ENCODE measurements around the gene ZFHX2.
"Not testable (repeated sequence)": the region's sequence is repeated elsewhere in the genome, so short reads cannot be mapped to it uniquely, and the experiment has no call there.

Gene ZFHX2

GRCh38 chr14:23551266-23552028, at the start of gene ZFHX2:
ZFHX2 (minus strand) TSS chr14:23551765; CDS start chr14:23535325, 16,440 bp downstream.
- peak; percentile 86 for DNase-seq

- DNase-seq, result no peak
These were observed 49.2 kb upstream of the ZFHX2 start for GRCh38 chr14:23600806-23601205.

DNA sequence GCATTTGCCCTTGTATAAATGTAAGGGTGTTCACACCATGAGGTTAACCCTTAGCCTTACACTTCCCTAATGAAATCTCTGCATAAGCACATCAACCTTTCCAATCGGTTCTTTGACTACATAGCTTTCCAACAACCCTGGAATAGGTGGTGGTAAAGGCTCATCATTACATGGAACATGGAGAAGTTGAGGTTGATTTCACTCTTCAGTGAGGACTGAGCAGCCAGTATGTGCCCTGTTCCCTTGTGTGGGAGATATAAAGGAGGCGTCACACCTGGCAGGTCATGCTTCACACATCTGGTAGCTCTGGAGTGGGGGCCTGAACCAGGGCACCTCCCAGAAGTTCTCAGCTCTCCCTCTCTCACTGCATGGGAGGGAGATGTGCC, 48.8 kb upstream of the ZFHX2 start:
- DNase-seq, result no peak

- DNase-seq, result not testable (repeated sequence)
These were observed 42.6 kb upstream of the ZFHX2 start for GRCh38 chr14:23594191-23594590.

DNA sequence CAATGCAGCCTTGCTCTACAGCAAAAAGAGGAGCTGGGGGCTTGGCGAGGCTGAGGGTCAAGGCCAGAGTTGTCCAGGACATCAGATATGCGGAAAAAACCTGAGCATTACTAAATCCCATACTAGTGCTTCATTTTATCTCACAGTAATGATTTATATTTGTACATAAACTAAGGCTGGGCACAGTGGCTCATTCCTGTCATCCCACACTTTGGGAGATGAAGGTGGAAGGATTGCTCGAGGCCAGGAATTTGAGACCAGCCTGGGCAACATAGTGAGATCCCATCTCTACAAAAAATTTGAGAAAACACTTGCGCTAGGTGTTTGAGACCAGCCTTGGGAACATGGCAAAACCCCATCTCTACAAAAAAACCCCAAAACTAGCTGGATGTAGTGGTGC, 38.6 kb upstream of the ZFHX2 start:
- no peak for DNase-seq

GRCh38 chr14:23589606-23590005, 38.0 kb upstream of the ZFHX2 start:
- no peak for DNase-seq

GRCh38 chr14:23588884-23589598, 37.5 kb upstream of the ZFHX2 start:
- peak; percentile 82 for DNase-seq

DNA sequence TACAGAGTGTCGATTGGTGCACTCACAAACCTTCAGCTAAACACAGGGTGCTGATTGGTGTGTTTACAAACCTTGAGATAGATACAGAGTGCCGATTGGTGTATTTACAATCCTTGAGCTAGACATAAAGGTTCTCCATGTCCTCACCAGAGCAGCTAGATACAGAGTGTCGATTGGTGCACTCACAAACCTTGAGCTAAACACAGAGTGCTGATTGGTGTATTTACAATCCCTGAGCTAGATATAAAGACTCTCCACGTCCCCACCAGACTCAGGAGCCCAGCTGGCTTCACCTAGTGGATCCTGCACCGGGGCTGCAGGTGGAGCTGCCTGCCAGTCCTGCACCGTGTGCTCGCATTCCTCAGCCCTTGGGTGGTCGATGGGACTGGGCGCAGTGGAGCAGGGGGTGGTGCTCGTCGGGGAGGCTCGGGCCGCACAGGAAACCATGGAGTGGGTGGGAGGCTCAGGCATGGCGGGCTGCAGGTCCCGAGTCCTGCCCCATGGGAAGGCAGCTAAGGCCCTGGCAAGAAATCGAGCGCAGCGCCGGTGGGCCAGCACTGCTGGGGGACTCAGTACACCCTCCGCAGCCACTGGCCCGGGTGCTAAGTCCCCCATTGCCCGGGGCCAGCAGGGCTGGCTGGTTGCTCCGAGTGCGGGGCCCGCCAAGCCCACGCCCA, 33.1 kb upstream of the ZFHX2 start:
- DNase-seq, result not testable (repeated sequence)

GRCh38 chr14:23583761-23584526, 32.4 kb upstream of the ZFHX2 start:
- not testable (repeated sequence) for DNase-seq

GRCh38 chr14:23582906-23583760, 31.6 kb upstream of the ZFHX2 start:
- DNase-seq, result no peak

- no peak for DNase-seq
These were observed 29.4 kb upstream of the ZFHX2 start for GRCh38 chr14:23580948-23581281.

- DNase-seq, result no peak
These were observed 28.8 kb upstream of the ZFHX2 start for GRCh38 chr14:23580152-23580926.

- DNase-seq, result no peak
These were observed 28.2 kb upstream of the ZFHX2 start for GRCh38 chr14:23579739-23580138.

GRCh38 chr14:23579311-23579630, 27.7 kb upstream of the ZFHX2 start:
- no peak for DNase-seq

DNA sequence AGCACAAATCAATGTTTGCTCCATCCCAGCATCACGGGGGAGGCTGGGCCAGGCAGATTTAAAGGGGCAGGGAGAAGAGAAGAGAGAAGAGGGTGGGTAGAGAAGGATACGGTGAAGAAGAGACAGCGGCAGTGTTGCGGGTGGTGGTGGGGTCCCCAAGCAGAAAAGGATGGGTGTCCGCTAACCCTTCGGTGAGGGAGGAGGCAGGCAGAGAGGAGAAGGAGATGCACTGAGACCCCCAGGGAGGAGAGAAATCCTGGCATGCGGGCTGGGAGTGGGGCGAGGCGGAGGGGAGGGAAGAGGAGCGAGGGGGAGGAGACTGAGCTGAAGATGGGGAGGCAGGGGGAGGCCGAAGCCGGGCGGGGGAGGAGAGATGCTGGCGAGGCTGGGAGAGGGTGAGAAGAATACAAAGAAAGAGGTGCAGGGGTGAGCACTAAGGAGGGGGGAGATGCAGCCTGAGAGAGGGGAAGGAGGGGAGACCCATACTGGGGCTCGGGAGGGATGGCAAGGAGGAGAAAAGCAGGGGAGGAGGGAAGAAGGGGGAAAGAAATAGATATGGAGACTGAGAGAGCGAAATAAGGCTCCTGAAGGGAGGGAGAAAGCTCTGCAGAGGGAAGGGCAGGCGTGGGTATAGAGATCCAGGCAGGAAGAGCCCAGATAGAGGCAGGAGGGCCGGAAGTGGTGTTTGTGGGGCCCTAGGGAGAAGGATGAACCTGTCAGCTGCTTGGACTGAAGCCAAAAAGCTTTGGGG, 27.2 kb upstream of the ZFHX2 start, which contains the start of gene JPH4:
Gene JPH4, minus strand, starts transcription at position 231 of the 751 bp plus-strand sequence. CDS start 1,337 bp downstream, outside the sequence.
- peak; percentile 10 for DNase-seq

DNA sequence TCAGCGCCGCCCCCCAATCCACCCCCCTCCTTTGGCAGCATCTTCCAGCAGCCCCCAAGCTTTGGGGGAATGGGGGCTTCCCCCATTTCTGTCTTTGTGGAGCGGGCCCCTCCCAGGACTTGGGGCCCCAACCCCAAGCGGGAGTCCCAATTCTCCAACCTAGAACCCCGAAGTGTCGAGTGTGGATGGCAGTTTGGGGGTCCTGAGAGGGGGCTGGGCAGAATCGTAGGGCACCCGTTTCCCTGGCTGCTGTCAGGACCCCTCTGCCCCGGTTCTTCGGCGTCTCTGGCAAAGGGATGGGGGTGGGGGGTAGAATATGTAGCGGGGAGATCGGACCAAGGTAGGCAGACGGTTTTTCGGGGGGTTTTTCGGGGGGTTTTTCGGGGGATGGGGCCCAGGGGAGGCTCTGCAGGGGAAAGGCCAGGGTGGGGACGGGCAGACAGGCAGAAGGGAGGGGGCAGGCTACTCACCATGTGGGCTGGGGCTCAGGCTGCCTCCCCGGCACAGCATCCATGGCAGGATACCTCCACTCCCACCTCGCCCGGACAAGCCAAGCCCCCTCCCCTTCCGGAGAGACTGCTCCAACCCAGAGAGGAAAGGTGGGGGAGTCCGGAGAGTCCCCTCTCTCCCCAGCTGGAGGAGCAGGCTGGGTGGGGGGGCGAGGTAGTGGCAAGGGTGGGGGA, 26.3 kb upstream of the ZFHX2 start:
- DNase-seq, result no peak

DNA sequence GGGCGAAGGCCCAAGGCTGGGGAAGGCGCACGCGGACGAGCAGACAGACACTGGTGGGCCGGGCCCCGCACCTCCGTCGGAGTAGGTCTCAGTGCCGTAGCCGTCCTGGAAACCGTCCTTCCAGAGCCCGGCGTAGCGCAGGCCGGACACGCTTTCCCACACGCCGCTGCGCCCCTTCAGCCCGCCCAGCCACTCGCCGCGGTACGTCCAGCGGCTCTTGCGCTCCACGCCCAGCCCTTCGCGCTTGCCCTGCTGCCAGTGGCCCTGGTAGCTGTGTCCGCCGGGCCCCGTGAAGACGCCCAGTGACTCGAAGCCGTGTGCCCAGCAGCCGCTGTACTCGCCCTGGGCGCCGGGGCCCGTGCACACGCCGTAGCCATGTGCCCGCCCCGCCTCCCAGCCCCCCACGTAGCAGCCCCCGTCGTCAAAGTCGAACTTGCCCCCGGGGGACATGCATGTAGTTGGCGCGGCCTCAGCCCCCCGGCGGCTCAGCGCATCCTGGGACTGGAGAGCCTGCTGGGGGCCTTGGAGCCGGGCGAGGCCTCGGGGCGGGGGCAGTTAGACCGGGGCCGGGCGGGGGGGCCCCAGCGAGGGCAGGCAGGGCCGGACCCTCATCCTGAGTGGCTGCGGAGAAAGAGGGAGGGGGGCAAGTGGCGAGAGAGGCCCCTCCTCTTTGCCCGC, 25.6 kb upstream of the ZFHX2 start:
- no peak for DNase-seq

- no peak for DNase-seq
These were observed 21.9 kb upstream of the ZFHX2 start for GRCh38 chr14:23573384-23574015.

DNA sequence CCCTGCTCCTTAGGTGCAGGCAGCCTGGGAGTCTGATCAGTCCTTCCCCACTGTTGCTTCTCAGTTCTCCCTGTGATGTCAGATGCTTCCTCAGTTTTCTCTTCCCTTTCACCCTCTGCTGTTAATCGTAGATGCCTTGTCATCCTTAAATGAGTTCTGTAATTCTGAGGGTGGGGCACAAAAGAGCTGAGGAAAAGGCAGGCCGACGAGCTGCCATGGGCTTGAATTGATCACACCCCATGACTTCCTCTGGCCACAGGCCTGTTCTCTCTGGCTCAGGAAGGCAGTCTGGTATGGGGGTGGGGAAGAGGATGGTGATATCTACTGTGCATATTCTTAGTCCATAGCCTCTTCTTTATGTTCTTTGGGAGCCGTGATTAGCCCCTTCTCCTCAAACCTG, 21.3 kb upstream of the ZFHX2 start:
- DNase-seq, result no peak
